T-cell (primary cell): Measurements from ENCODE around the gene WWC1. TPM values are rescaled to one million over a fixed set of nuclear protein-coding genes. Genes with fewer than 3 reads are reported as not detected.
A peak's percentile ranks its signal among the peaks of the same experiment; 100 is the strongest.

Experiments used
- ATAC-seq, 4 experiments: fragments of 200-7000 bp in 3 of 4; fragments of 150-1000 bp in 1 of 4; cut with Tn5 transposase; replicated peaks in 1 of 4; 1 replicate in 3 of 4; 2 replicates in 1 of 4; pipeline ENCODE4 v1.10.0; 2021; ENCODE audit warnings: moderate library complexity in 3 of 4, mild to moderate bottlenecking in 2 of 4, moderate number of reproducible peaks in 1 of 4
- CTCF ChIA-PET, 2 donors: fragments of 300-600 bp; sonication (Branson Sonifier 250); formaldehyde crosslinking; loops; one replicate each; lab custom pipeline; 2022; ENCODE audit warnings: antibody characterized with exemption in 2 of 2; lab: Charles Lee
- POLR2A ChIA-PET, 2 donors: fragments of 300-600 bp; sonication (Branson Sonifier 250); formaldehyde crosslinking; loops; one replicate each; lab custom pipeline; 2022; ENCODE audit warnings: antibody characterized with exemption in 2 of 2; lab: Charles Lee
- DNase-seq, 35 experiments: peaks; one replicate each; pipeline versions ENCODE4 v3.0.0 to v3.0.0-alpha.2; 2013 to 2023
- H3K27ac ChIP-seq: one replicate; pipeline ENCODE4 v1.5.1; 2013; ENCODE audit warnings: low read length
- H3K27me3 ChIP-seq, 2 experiments: replicated peaks in 1 of 2; 1 replicate in 1 of 2; 2 replicates in 1 of 2; pipeline versions ENCODE4 v1.6.1 to v1.7.0; 2013; ENCODE audit warnings: low read length in 1 of 2, mixed read lengths in 1 of 2; ENCODE audit not compliant: control insufficient read depth in 2 of 2, insufficient read depth in 2 of 2; ENCODE audit errors: extremely low read depth in 1 of 2
- H3K36me3 ChIP-seq, 2 donors: 1 replicate in 1 of 2; 2 replicates in 1 of 2; pipeline versions ENCODE4 v1.6.1 to v1.7.0; 2013; ENCODE audit warnings: low read length in 1 of 2; ENCODE audit not compliant: control insufficient read depth in 2 of 2, insufficient read depth in 1 of 2; ENCODE audit errors: extremely low read depth in 1 of 2
- H3K4me1 ChIP-seq, 2 experiments: 1 replicate in 1 of 2; 2 replicates in 1 of 2; pipeline versions ENCODE4 v1.6.1 to v1.7.0; 2013; ENCODE audit warnings: low read length in 2 of 2, mixed read lengths in 1 of 2; ENCODE audit not compliant: insufficient read depth in 2 of 2, control insufficient read depth in 1 of 2; ENCODE audit errors: extremely low read depth in 1 of 2
- H3K4me3 ChIP-seq, 2 donors: 1 replicate in 1 of 2; 2 replicates in 1 of 2; pipeline versions ENCODE4 v1.5.1 to v1.7.0; 2013; ENCODE audit warnings: mild to moderate bottlenecking in 2 of 2, low read length in 1 of 2, moderate library complexity in 1 of 2; ENCODE audit not compliant: control insufficient read depth in 1 of 2; ENCODE audit errors: extremely low read depth in 1 of 2
- H3K9me3 ChIP-seq: 2 replicates; pipeline ENCODE4 v1.7.0; 2013
- H3K27ac Mint-ChIP-seq, 2 donors: one replicate each; pipeline ENCODE4 v1.8.0; 2020 to 2021; ENCODE audit warnings: mild to moderate bottlenecking in 2 of 2, mixed read lengths in 2 of 2
- H3K27me3 Mint-ChIP-seq, 2 donors: one replicate each; pipeline ENCODE4 v1.8.0; 2021 to 2022; ENCODE audit warnings: mixed read lengths in 2 of 2
- H3K36me3 Mint-ChIP-seq: one replicate; pipeline ENCODE4 v1.8.0; 2021; ENCODE audit warnings: mixed read lengths
- H3K4me1 Mint-ChIP-seq, 3 donors: one replicate each; pipeline ENCODE4 v1.8.0; 2020 to 2022; ENCODE audit warnings: mixed read lengths in 3 of 3, mild to moderate bottlenecking in 1 of 3
- H3K4me3 Mint-ChIP-seq, 3 donors: one replicate each; pipeline ENCODE4 v1.8.0; 2020 to 2022; ENCODE audit warnings: mild to moderate bottlenecking in 3 of 3, mixed read lengths in 3 of 3, moderate library complexity in 3 of 3
- H3K9me3 Mint-ChIP-seq, 3 donors: one replicate each; pipeline ENCODE4 v1.8.0; 2020 to 2022; ENCODE audit warnings: mixed read lengths in 3 of 3
- WGBS: methylation state at CpG from one replicate; pipeline ENCODE4 v1.1.5; 2013; ENCODE audit warnings: missing lambda C conversion rate; ENCODE audit not compliant: insufficient coverage; 5-methylcytosine and 5-hydroxymethylcytosine counted together
- total RNA-seq, 35 experiments: library from RNA in 6 of 35; stranded (reverse) in 6 of 35; fragments of 120-200 nt in 1 of 35; gene quantifications; one replicate each; pipeline versions ENCODE4 v1.2.1 to v1.2.4 and lab custom pipeline; 2013 to 2026

Gene WWC1
- total RNA-seq, 5 donors from 2014 or later (not counting 1 experiment from before 2014, with no cell fraction given) = 0.83 to 2.0 (median 1.6) TPM

- Mint-ChIP-seq H3K27me3 (no peaks in the 10 kb centered on the region), H3K27ac (peak overlapping the region in 1 of 2 donors; percentile 71), H3K36me3 (peaks cover 3% of the 10 kb centered on the region), H3K4me1 (peaks cover 0 to 21% (median 16%) of the 10 kb centered on the region in 3 donors), H3K4me3 (no peak overlapping the region), H3K9me3 (peaks cover 0 to 11% (median 0%) of the 10 kb centered on the region in 3 donors)
- ChIA-PET POLR2A (no interaction called here), CTCF (no interaction called here)
- Histone ChIP-seq H3K27me3 (no peaks in the 10 kb centered on the region), H3K4me3 (no peak overlapping the region), H3K9me3 (no peaks in the 10 kb centered on the region), H3K36me3 (no peaks in the 10 kb centered on the region), H3K27ac (peak overlapping the region; percentile 5), H3K4me1 (peaks cover 0 to 3% of the 10 kb centered on the region in 2 experiments)
- ATAC-seq (no peak), DNase-seq (no peak)
- 100% methylated on average over 2 of the region's 3 CpGs for WGBS
Observed at GRCh38 chr5:168382421-168382820, 91.0 kb downstream of the WWC1 start.

DNA sequence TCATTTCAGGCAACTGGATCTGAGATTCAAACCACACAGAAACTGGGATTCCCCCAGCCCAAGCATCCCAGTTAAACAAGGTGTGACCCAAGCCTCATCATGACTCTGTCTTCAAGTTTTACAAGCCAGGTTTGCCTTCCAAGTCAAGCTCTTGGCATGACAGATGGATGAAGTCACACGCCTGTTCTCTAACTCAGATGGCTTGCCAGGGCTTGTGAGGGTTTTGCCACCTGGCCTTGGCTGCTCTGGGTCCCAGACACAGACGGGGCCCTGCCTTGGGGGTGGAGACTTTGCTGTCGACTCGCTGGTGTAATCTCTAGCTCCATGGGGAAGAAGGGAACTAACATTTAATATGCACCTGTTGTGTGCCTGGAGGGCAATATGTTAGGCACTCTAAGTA is 99.0 kb downstream of the WWC1 start:
- ATAC-seq (no peak), DNase-seq (no peak)
- peaks cover under 1% of the 10 kb centered on the region for H3K36me3 Mint-ChIP-seq
- Histone ChIP-seq H3K4me1 (no peaks in the 10 kb centered on the region), H3K27me3 (peaks cover 0 to 2% of the 10 kb centered on the region in 2 experiments), H3K27ac (no peak overlapping the region), H3K9me3 (no peaks in the 10 kb centered on the region), H3K36me3 (no peaks in the 10 kb centered on the region), H3K4me3 (no peak overlapping the region)
- CTCF ChIA-PET = no interaction called here
- H3K4me3 Mint-ChIP-seq = no peak overlapping the region
- no peaks in the 10 kb centered on the region for H3K4me1 Mint-ChIP-seq
- WGBS = 87% methylated on average over 1 of the region's 4 CpGs
- H3K9me3 Mint-ChIP-seq = peaks cover 17 to 20% (median 17%) of the 10 kb centered on the region in 3 donors
- H3K27ac Mint-ChIP-seq = no peak overlapping the region
- H3K27me3 Mint-ChIP-seq = peaks cover 2 to 5% of the 10 kb centered on the region in 2 donors
- POLR2A ChIA-PET = no interaction called here

- DNase-seq (no peak), ATAC-seq (no peak)
- ChIA-PET CTCF (no interaction called here), POLR2A (no interaction called here)
- no peaks in the 10 kb centered on the region for H3K36me3 Mint-ChIP-seq
- H3K4me3 Mint-ChIP-seq = no peak overlapping the region
- Histone ChIP-seq H3K4me3 (no peak overlapping the region), H3K27me3 (peaks cover 0 to 2% of the 10 kb centered on the region in 2 experiments), H3K9me3 (no peaks in the 10 kb centered on the region), H3K4me1 (no peaks in the 10 kb centered on the region), H3K36me3 (no peaks in the 10 kb centered on the region), H3K27ac (no peak overlapping the region)
- H3K9me3 Mint-ChIP-seq = peaks cover 16 to 17% (median 17%) of the 10 kb centered on the region in 3 donors
- no peaks in the 10 kb centered on the region for H3K4me1 Mint-ChIP-seq
- peaks cover 2 to 10% of the 10 kb centered on the region in 2 donors for H3K27me3 Mint-ChIP-seq
- no peak overlapping the region for H3K27ac Mint-ChIP-seq
- 95% methylated on average over 3 of the region's 3 CpGs for WGBS
Observed at GRCh38 chr5:168393773-168394172, 102.3 kb downstream of the WWC1 start.

- H3K36me3 Mint-ChIP-seq = no peaks in the 10 kb centered on the region
- ATAC-seq = no peak
- no peaks in the 10 kb centered on the region for H3K9me3 Mint-ChIP-seq
- no peak overlapping the region for H3K27ac Mint-ChIP-seq
- no peak overlapping the region for H3K4me3 Mint-ChIP-seq
- no peaks in the 10 kb centered on the region for H3K9me3 ChIP-seq
- no peaks in the 10 kb centered on the region for H3K4me1 ChIP-seq
- no peaks in the 10 kb centered on the region for H3K36me3 ChIP-seq
- peaks cover 0 to 20% of the 10 kb centered on the region in 2 donors for H3K27me3 Mint-ChIP-seq
- DNase-seq = no peak
- ChIA-PET POLR2A (no interaction called here), CTCF (no interaction called here)
- WGBS = no CpG with 5 or more reads among the region's 4 CpGs
- H3K4me1 Mint-ChIP-seq = no peaks in the 10 kb centered on the region
- H3K27me3 ChIP-seq = peaks cover 0 to 6% of the 10 kb centered on the region in 2 experiments
- no peak overlapping the region for H3K27ac ChIP-seq
- H3K4me3 ChIP-seq = no peak overlapping the region
Observed at GRCh38 chr5:168400429-168401220, 109.2 kb downstream of the WWC1 start.

DNA sequence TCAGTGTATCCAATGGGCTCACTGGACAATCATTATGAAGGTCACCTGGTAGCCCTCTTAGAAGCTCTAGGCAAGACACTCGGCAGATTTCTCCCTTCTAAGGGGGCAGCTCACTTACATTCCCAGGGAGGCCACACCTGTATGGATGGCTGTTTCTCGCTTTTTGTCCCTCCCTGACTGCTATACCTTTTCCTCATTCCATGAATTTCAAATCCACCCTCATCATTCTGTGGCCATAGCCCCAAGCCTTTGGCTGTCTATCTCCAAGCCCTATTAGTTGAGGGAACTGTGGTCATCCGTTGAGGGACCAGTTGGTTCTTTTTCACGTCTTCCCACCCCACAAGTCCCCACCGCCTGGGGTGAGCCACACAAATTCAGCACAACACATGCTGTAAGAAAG is 109.8 kb downstream of the WWC1 start:
- CTCF ChIA-PET = no interaction called here

DNA sequence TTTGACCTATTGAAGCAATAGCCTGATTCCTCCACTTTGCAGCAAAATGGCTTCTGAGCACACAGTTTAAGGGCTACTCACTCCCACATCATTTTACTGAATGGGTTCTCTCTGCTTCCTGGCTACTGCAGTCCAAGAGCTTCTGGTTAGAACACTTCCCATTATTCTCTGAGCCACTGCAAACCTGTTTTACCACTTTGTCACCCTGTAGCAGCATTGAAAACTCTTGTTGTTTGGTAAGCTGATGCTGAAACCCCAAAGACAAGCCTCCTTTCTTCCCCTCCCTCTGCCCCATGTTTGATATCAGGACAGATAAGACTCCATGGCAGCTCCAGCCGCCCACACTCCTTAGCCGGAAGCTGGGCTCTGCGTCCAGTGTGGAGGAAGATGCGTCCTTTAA is 110.4 kb downstream of the WWC1 start:
- Mint-ChIP-seq H3K4me3 (no peak overlapping the region), H3K27me3 (peaks cover 0 to 19% of the 10 kb centered on the region in 2 donors)
- no CpG with 5 or more reads among the region's 4 CpGs for WGBS

More for the DNA sequence above, 109.8 kb downstream of the WWC1 start:
- Mint-ChIP-seq H3K4me3 (no peak overlapping the region), H3K9me3 (no peaks in the 10 kb centered on the region), H3K4me1 (no peaks in the 10 kb centered on the region), H3K36me3 (no peaks in the 10 kb centered on the region), H3K27me3 (peaks cover 0 to 19% of the 10 kb centered on the region in 2 donors), H3K27ac (no peak overlapping the region)
- Histone ChIP-seq H3K36me3 (no peaks in the 10 kb centered on the region), H3K9me3 (no peaks in the 10 kb centered on the region), H3K27me3 (peaks cover 0 to 6% of the 10 kb centered on the region in 2 experiments), H3K27ac (no peak overlapping the region), H3K4me1 (no peaks in the 10 kb centered on the region), H3K4me3 (no peak overlapping the region)
- no peak for DNase-seq
- no peak for ATAC-seq
- POLR2A ChIA-PET = no interaction called here
- 83% methylated on average over 1 of the region's 5 CpGs for WGBS

More for the DNA sequence above, 110.4 kb downstream of the WWC1 start:
- ChIA-PET POLR2A (no interaction called here), CTCF (no interaction called here)
- Histone ChIP-seq H3K4me3 (no peak overlapping the region), H3K27ac (no peak overlapping the region), H3K36me3 (no peaks in the 10 kb centered on the region), H3K9me3 (no peaks in the 10 kb centered on the region), H3K4me1 (no peaks in the 10 kb centered on the region), H3K27me3 (peaks cover 0 to 6% of the 10 kb centered on the region in 2 experiments)
- no peak overlapping the region for H3K27ac Mint-ChIP-seq
- DNase-seq (no peak), ATAC-seq (no peak)
- H3K9me3 Mint-ChIP-seq = no peaks in the 10 kb centered on the region
- no peaks in the 10 kb centered on the region for H3K4me1 Mint-ChIP-seq
- no peaks in the 10 kb centered on the region for H3K36me3 Mint-ChIP-seq
